Right renal pelvis (tissue), 4 donors: ENCODE measurements around the gene RBM27. TPM values are rescaled to one million over a fixed set of nuclear protein-coding genes. Genes with fewer than 3 reads are reported as not detected.
"Not testable (repeated sequence)": the region's sequence is repeated elsewhere in the genome, so short reads cannot be mapped to it uniquely, and the experiment has no call there.

ENCODE experiments used
- DNase-seq, 4 donors: peaks; one replicate each; pipeline ENCODE4 v3.0.0-alpha.2; 2013; ENCODE audit warnings: low read depth in 4 of 4, low spot score in 3 of 4, missing footprints in 1 of 4
- polyA plus RNA-seq, 4 donors: library from polyadenylated mRNA; unstranded; fragments of 120-200 nt; gene quantifications; one replicate each; pipeline ENCODE4 v1.2.1, GENCODE V29; 2013; ENCODE audit not compliant: insufficient read length in 4 of 4

The RBM27 gene
- polyA plus RNA-seq, 4 donors = 27.5 to 33.2 (median 32.9) TPM

DNA sequence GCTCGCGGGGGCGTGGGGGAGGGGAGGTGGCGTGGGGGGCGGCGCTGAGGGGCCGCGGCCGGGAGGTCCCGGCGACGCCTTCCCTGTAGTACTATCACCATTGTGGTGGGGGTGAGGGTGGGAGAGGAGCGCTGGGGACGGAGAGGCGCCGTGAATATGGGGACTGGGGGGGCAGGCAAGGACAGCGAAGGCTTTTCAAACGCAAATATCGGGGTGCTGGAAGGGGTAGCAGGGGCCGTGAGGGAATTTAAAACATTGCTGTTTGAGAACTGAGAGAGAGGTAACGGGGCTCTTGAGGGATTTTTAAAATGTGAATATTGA is 427 bp downstream of the RBM27 start:
- no peak for DNase-seq

- DNase-seq = no peak
Observed at GRCh38 chr5:146205499-146206202, 2.2 kb downstream of the RBM27 start.

- no peak for DNase-seq
Observed at GRCh38 chr5:146206257-146206656, 2.9 kb downstream of the RBM27 start.

DNA sequence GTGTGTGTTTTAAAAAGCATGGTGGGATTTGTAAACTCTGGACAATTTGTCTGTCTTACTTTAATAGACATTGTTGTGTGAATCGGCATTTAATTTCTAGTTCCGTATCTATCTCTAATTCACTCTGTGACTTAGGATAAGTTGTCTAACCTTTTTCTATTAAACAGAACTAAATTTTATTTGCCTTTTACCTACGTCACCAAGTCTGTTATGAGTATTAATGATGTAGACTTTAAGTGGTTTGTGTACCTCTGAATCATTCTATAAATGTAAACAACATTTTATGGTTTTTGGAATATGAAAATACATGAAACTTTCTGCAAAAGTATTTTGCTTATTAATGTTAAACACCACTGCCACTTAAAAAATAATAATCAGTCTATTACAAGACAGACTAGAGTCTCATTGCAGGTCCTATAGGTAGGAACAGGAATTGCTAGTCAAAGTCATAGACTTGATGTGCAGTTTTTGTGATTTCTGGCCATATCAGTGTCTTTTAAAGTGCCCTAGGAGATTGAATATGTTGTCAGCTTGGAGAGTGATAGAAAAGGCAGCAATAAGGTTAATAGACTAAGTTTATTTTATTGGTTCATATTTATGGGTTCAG is 5.6 kb downstream of the RBM27 start:
- no peak for DNase-seq

GRCh38 chr5:146209714-146210113 is 6.3 kb downstream of the RBM27 start:
- DNase-seq = no peak

- not testable (repeated sequence) for DNase-seq
Observed at GRCh38 chr5:146210810-146211209, 7.4 kb downstream of the RBM27 start.

DNA sequence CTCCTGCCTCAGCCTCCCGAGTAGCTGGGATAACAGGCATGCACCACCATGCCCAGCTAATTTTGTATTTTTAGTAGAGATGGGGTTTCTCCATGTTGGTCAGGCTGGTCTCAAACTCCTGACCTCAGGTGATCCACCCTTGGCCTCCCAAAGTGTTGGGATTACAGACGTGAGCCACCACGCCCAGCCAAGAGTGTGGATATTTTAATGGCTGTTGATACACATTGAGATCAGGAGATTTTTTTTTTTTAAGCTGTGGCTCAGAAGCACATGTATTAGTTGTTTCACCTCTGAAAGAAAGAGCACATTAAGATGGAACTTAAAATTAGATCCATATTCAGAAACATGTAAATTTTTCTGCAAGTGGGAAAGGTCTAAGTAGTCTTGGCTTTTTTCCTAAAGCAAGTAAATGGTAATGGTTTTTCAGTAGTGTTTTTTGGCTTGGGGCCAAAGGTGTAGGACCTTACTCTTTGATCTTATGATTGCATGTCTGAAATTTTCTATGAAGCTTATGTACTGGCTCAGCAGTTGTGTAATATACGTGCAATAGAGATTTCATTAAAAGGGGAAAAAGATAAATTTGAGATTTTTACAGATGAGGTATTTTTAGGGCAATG is 9.9 kb downstream of the RBM27 start:
- DNase-seq = peak in 3 of 4 donors; percentile 1 to 19 (median 18)

DNA sequence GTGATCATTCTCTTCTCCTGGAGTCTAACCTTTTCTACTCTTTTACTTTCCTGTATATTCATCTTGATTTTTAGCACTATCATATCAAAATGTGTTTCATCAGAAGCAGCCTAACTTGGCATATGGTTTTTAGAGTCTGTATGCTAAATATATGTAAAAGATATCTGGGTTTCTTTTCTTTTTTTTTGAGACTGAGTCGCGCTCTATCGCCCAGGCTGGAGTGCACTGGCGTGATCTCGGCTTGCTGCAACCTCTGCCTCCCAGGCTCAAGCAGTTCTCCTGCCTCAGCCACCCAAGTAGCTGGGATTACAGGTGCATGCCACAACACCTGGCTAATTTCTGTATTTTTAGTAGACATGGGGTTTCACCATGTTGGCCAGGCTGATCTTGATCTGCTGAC is 11.5 kb downstream of the RBM27 start:
- not testable (repeated sequence) for DNase-seq

DNA sequence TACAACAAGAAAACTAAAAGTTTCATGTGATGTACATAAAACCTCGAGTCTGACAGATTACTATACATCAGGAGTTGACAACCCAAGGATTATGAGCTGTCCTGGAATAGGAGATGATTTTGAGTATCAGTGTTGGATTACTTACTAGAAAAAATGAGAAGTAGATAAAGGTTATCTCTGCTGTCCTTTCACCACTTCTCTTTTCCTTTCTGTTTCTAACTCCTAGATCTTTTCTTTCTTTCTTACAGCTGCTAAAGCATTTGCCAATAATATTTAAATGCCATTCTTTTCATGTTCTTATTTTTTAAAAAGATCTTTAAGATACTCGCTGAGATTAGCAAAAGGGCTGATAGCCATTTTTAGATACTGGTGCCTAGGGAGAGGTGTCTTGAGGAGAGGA is 14.8 kb downstream of the RBM27 start:
- no peak for DNase-seq

- DNase-seq = no peak
Observed at GRCh38 chr5:146219243-146219642, 15.8 kb downstream of the RBM27 start.

DNA sequence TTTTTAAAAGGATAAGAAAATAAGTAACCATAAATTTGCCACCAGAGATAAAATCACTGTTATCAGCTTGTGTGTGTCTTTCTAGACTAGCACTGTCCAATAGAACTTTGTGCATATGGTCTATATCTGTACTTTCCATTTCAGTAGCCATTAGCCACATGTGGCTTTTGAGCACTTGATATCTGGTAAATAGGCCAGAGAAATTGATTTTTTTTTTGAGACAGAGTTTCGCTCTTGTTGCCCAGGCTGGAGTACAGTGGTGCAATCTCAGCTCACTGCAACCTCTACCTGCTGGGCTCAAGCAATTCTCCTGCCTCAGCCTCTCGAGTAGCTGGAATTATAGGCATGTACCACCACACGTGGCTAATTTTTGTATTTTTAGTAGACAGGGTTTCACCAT is 17.8 kb downstream of the RBM27 start:
- DNase-seq = no peak

- no peak for DNase-seq
Observed at GRCh38 chr5:146222005-146222404, 18.6 kb downstream of the RBM27 start.

GRCh38 chr5:146223179-146223578 is 19.8 kb downstream of the RBM27 start:
- no peak for DNase-seq

- no peak for DNase-seq
Observed at GRCh38 chr5:146229222-146229621, 25.8 kb downstream of the RBM27 start.

- no peak for DNase-seq
Observed at GRCh38 chr5:146232223-146232622, 28.8 kb downstream of the RBM27 start.

DNA sequence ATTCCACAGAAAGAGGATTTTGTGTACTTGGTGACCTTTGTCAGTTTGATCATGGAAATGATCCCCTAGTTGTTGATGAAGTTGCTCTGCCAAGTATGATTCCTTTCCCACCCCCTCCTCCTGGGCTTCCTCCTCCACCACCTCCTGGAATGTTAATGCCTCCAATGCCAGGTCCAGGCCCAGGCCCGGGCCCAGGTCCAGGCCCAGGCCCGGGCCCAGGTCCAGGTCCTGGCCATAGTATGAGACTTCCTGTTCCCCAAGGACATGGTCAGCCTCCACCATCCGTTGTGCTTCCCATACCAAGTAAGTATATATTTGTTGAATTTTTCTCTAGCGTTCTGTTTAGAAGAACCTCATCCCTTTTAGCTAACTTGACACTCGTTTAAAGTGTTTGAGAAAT is 30.0 kb downstream of the RBM27 start:
- DNase-seq = no peak

- no peak for DNase-seq
Observed at GRCh38 chr5:146238973-146239372, 35.6 kb downstream of the RBM27 start.

- no peak for DNase-seq
Observed at GRCh38 chr5:146240951-146241350, 37.5 kb downstream of the RBM27 start.

DNA sequence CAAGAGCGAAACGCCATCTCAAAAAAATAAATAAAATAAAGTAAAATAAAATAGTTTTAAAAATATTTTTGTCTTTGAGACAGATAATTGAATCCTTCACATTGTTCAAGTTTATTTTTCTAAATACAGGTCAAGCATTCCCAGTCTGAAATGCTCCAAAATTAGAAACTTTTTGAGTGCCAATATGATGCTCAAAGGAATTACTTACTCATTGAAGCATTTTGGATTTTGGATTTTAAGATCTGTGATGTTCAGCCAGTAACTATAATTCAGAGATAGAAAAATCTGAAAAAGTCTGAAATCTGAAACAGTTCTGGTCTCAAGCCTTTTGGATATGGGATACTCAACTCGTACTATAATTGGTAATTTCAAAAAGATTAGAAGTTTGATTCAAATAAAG is 39.8 kb downstream of the RBM27 start:
- DNase-seq = no peak

- no peak for DNase-seq
Observed at GRCh38 chr5:146248561-146248960, 45.2 kb downstream of the RBM27 start.

DNA sequence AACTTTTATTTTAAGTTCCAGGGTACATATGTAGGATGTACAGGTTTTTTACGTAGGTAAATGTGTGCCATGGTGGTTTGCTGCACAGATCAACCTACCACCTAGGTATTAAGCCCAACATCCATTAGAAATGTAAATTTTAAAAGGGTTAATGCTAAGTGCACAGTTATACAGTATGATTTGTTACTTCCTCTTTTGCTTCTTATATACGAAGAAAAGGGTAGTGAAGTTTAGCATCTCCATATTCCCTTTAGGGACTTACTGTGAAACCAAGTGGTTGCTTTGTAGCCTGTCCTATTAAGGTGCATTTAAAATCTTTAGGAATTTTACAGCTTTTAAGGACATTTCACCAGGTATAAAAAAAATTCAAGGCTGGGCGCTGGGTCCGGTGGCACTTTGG is 46.4 kb downstream of the RBM27 start:
- no peak for DNase-seq
